PFSK-1 (cell line): Measurements from ENCODE around the gene DHRS12.

Experiments used
- POLR2AphosphoS5 ChIP-seq: IDR thresholded peaks from 2 replicates; pipeline ENCODE4 v1.6.1; 2012; ENCODE audit warnings: low read depth, mild to moderate bottlenecking, control low read depth, low read length, moderate library complexity
- TAF1 ChIP-seq: IDR thresholded peaks from 2 replicates; pipeline ENCODE4 v1.6.1; 2012; ENCODE audit warnings: low read length, control low read depth, borderline replicate concordance; ENCODE audit not compliant: insufficient read depth

GRCh38 chr13:51822106-51822815 is 18.3 kb upstream of the DHRS12 start:
- TF ChIP-seq POLR2AphosphoS5 (no peak), TAF1 (no peak)
